Ovary (tissue), 9 donors: Measurements from ENCODE around the gene HSPB1. TPM values are rescaled to one million over a fixed set of nuclear protein-coding genes. Genes with fewer than 3 reads are reported as not detected.

Experiments
- DNase-seq, 5 donors: peaks; one replicate each; pipeline ENCODE4 v3.0.0-alpha.2; 2019 to 2020
- H3K27ac ChIP-seq, 2 donors: fragments of 200-600 bp; one replicate each; pipeline versions ENCODE4 v1.5.1 to v1.8.0; 2019 to 2022
- H3K27me3 ChIP-seq: fragments of 200-600 bp; one replicate; pipeline ENCODE4 v1.8.0; 2022
- H3K36me3 ChIP-seq: fragments of 200-600 bp; sonication (generic); one replicate; pipeline ENCODE4 v1.5.1; 2019
- H3K4me1 ChIP-seq: one replicate; pipeline ENCODE4 v1.8.1; 2013; ENCODE audit warnings: mild to moderate bottlenecking, moderate library complexity; ENCODE audit not compliant: insufficient read depth
- H3K4me3 ChIP-seq: fragments of 200-600 bp; sonication (generic); one replicate; pipeline ENCODE4 v1.5.1; 2017
- H3K9me3 ChIP-seq, 2 donors: fragments of 200-600 bp in 1 of 2; sonication (generic) in 1 of 2; one replicate each; pipeline versions ENCODE4 v1.5.1 to v1.8.1; 2013 to 2019; ENCODE audit warnings: mild to moderate bottlenecking in 1 of 2, moderate library complexity in 1 of 2
- CTCF ChIP-seq, 3 donors: fragments of 450-650 bp in 2 of 3; fragments of 200-600 bp in 1 of 3; IDR thresholded peaks; one replicate each; pipeline versions ENCODE4 v1.5.1 to v1.8.0; 2016 to 2022; ENCODE audit warnings: antibody characterized with exemption in 3 of 3, mild to moderate bottlenecking in 1 of 3
- EP300 ChIP-seq: sonication (generic); formaldehyde crosslinking; IDR thresholded peaks from one replicate; pipeline ENCODE4 v1.6.1; 2017; ENCODE audit warnings: antibody characterized with exemption
- POLR2A ChIP-seq: fragments of 450-650 bp; IDR thresholded peaks from one replicate; pipeline ENCODE4 v1.6.1; 2017; ENCODE audit warnings: antibody characterized with exemption, mild to moderate bottlenecking, moderate library complexity
- WGBS, 3 donors: extraction: QIAGEN DNeasy Blood & Tissue Kit in 1 of 3; methylation state at CpG; one replicate each; pipeline versions ENCODE4 v1.1.5 to v1.1.7; 2013 to 2017; 5-methylcytosine and 5-hydroxymethylcytosine counted together
- intact Hi-C, 4 donors: fragments of 100-400 bp; cut with DNase I; formaldehyde crosslinking; loops; one replicate each; pipeline versions ENCODE4 v1.11.0 to v1.15.1; 2022 to 2023
- polyA plus RNA-seq, 2 donors: library from polyadenylated mRNA; stranded (reverse); fragments of 200-250 nt in 1 of 2; fragments of 350-450 nt in 1 of 2; fragmentation: Illumina TruSeq in 1 of 2; extraction: RNeasy Lipid Tissue Mini Kit (QIAGEN cat#74804) in 1 of 2; gene quantifications; one replicate each; pipeline ENCODE4 v1.2.3, GENCODE V29; 2013 to 2014
- total RNA-seq, 7 donors: library from RNA; depleted of rRNA in 2 of 7; stranded (reverse); fragments of >200 nt in 2 of 7; fragmentation: NEBNext Ultra II Directional in 3 of 7; extraction: Animal tissue kit (Norgen Biotek cat#: 25700) in 3 of 7; gene quantifications; one replicate each; pipeline versions ENCODE4 v1.1.0 to v1.2.4, GENCODE V29; 2016 to 2023
- donor health status: DM: no; HTN: no; CAD: no; lungs with moderate emphysema.
- donor health status: DM: no; HTN: no; CAD: no.
- donor health status: Bipolar disorder and iron deficiency.
- donor health status: DM: yes; HTN: yes; CAD: no.
- donor health status: DM: no; HTN: no; CAD: no.
- donor health status: DM: yes; HTN: yes; CAD: no.

HSPB1 gene
- total and polyA plus RNA-seq, 9 donors = 5.7 to 913 (median 430) TPM

GRCh38 chr7:76259124-76260093 is 43.1 kb upstream of the HSPB1 start:
- TF ChIP-seq CTCF (IDR thresholded peaks at IDR 0.05) (no peak), POLR2A (no peak), EP300 (no peak)
- intact Hi-C loops = no loop called here
- WGBS, 3 donors = 14 to 31% (median 21%) methylated on average over 27 to 50 of the region's 50 CpGs
- no peak for DNase-seq
- Histone ChIP-seq H3K4me3 (no peak overlapping the region), H3K9me3 (no peaks in the 10 kb centered on the region), H3K36me3 (no peaks in the 10 kb centered on the region), H3K27me3 (no peaks in the 10 kb centered on the region), H3K4me1 (no peaks in the 10 kb centered on the region), H3K27ac (no peak overlapping the region)

GRCh38 chr7:76260171-76260703 is 42.2 kb upstream of the HSPB1 start:
- no peak overlapping the region for H3K4me3 ChIP-seq
- TF ChIP-seq EP300 (no peak), CTCF (IDR thresholded peaks at IDR 0.05) (no peak), POLR2A (no peak)
- H3K27me3 ChIP-seq = no peaks in the 10 kb centered on the region
- H3K9me3 ChIP-seq = no peaks in the 10 kb centered on the region
- intact Hi-C loops = no loop called here
- no peak overlapping the region for H3K27ac ChIP-seq
- WGBS, 3 donors = 1 to 7% (median 4%) methylated on average over 19 to 28 of the region's 28 CpGs
- DNase-seq = peak in 3 of 5 donors; percentile 40 to 42 (median 42)
- no peaks in the 10 kb centered on the region for H3K4me1 ChIP-seq
- H3K36me3 ChIP-seq = no peaks in the 10 kb centered on the region

GRCh38 chr7:76261329-76261728 is 41.1 kb upstream of the HSPB1 start:
- H3K4me1 ChIP-seq = no peaks in the 10 kb centered on the region
- H3K4me3 ChIP-seq = no peak overlapping the region
- intact Hi-C loops = no loop called here
- WGBS, 3 donors = 82 to 88% (median 85%) methylated on average over 11 of the region's 11 CpGs
- H3K36me3 ChIP-seq = no peaks in the 10 kb centered on the region
- no peak overlapping the region for H3K27ac ChIP-seq
- TF ChIP-seq POLR2A (no peak), EP300 (no peak), CTCF (IDR thresholded peaks at IDR 0.05) (no peak)
- DNase-seq = no peak
- no peaks in the 10 kb centered on the region for H3K9me3 ChIP-seq
- H3K27me3 ChIP-seq = no peaks in the 10 kb centered on the region

GRCh38 chr7:76261931-76262330 is 40.5 kb upstream of the HSPB1 start:
- Histone ChIP-seq H3K4me1 (peaks cover under 1% of the 10 kb centered on the region), H3K27me3 (no peaks in the 10 kb centered on the region), H3K9me3 (no peaks in the 10 kb centered on the region), H3K36me3 (no peaks in the 10 kb centered on the region), H3K4me3 (no peak overlapping the region), H3K27ac (no peak overlapping the region)
- WGBS, 3 donors = 69 to 74% (median 71%) methylated on average over 4 of the region's 4 CpGs
- intact Hi-C loops = no loop called here
- no peak for DNase-seq
- TF ChIP-seq CTCF (IDR thresholded peaks at IDR 0.05) = no peak
- TF ChIP-seq POLR2A = no peak
- TF ChIP-seq EP300 = no peak
